GM12878 (cell line): ENCODE data around the gene UGT2A3. TPM values are rescaled to one million over a fixed set of nuclear protein-coding genes. Genes with fewer than 3 reads are reported as not detected.

Experiments
- BRCA1 ChIP-seq: IDR thresholded peaks from 2 replicates; pipeline ENCODE4 v1.6.1; 2011; ENCODE audit warnings: low read depth, low read length, improper control_type of control experiment
- CBX5 ChIP-seq: sonication (generic); IDR thresholded peaks from 2 replicates; pipeline ENCODE4 v1.6.1; 2016; ENCODE audit warnings: low read depth, moderate library complexity, mild to moderate bottlenecking, inconsistent platforms
- CHD4 ChIP-seq: fragments of 200-600 bp; sonication (generic); IDR thresholded peaks from 2 replicates; pipeline ENCODE4 v1.6.1; 2016; ENCODE audit warnings: mild to moderate bottlenecking
- GABPA ChIP-seq: IDR thresholded peaks from 2 replicates; pipeline ENCODE4 v1.6.1; 2014; ENCODE audit warnings: antibody characterized with exemption, low read depth, mild to moderate bottlenecking, inconsistent platforms
- KDM1A ChIP-seq: fragments of 200-600 bp; sonication (generic); IDR thresholded peaks from 2 replicates; pipeline ENCODE4 v1.6.1; 2016; ENCODE audit warnings: borderline replicate concordance
- RFX5 ChIP-seq: IDR thresholded peaks from 2 replicates; pipeline ENCODE4 v1.6.1; 2011; ENCODE audit warnings: low read depth, low read length, improper control_type of control experiment
- SMAD1 ChIP-seq: fragments of 450-650 bp; IDR thresholded peaks from 2 replicates; pipeline ENCODE4 v1.6.1; 2018; ENCODE audit warnings: mild to moderate bottlenecking, low read depth; ENCODE audit not compliant: partially characterized antibody
- TBL1XR1 ChIP-seq: IDR thresholded peaks from 2 replicates; pipeline ENCODE4 v1.6.1; 2012; ENCODE audit warnings: low read depth, low read length, improper control_type of control experiment
- polyA plus RNA-seq, 11 experiments: library from polyadenylated mRNA; depleted of rRNA in 4 of 11; unstranded in 6 of 11; stranded (reverse) in 5 of 11; fragments of >200 nt; fragmentation: Nextera tagmentation in 4 of 11; fragmentation: Illumina TruSeq in 1 of 11; extraction: Ambion mirVana in 4 of 11; extraction: Trizol in 1 of 11; gene quantifications; 1 replicate in 1 of 11; 2 replicates in 10 of 11; pipeline versions ENCODE4 v1.2.1 to v1.2.3, GENCODE V29; 2011 to 2016; ENCODE audit warnings: inconsistent platforms in 2 of 11, missing spikeins in 2 of 11, low read depth in 1 of 11
- total RNA-seq, 4 experiments: library from RNA; depleted of rRNA in 3 of 4; stranded (reverse); fragments of >200 nt in 3 of 4; fragmentation: Illumina TruSeq in 1 of 4; extraction: Trizol in 1 of 4; gene quantifications; 2 replicates each; pipeline versions ENCODE4 v1.2.1 to v1.2.3, GENCODE V29; 2013 to 2021
- TF ChIP-seq, protein P1 (sequence below): IDR thresholded peaks from 2 replicates; pipeline ENCODE4 v1.6.1; 2011; ENCODE audit warnings: mild to moderate bottlenecking, low read depth, low read length, moderate library complexity; ENCODE audit not compliant: insufficient replicate concordance
- TF ChIP-seq, protein P2 (sequence below): fragments of 450-650 bp; IDR thresholded peaks from 2 replicates; pipeline ENCODE4 v1.6.1; 2016; ENCODE audit warnings: mild to moderate bottlenecking
- TF ChIP-seq, protein P3 (sequence below): fragments of 150-350 bp; IDR thresholded peaks from 2 replicates; pipeline ENCODE4 v1.6.1; 2014; ENCODE audit warnings: mild to moderate bottlenecking, low read depth, low read length
- TF ChIP-seq, protein P4 (sequence below): fragments of 450-650 bp; IDR thresholded peaks from 2 replicates; pipeline ENCODE4 v1.6.1; 2017; ENCODE audit warnings: mild to moderate bottlenecking, moderate library complexity
- TF ChIP-seq, protein P5 (sequence below): fragments of 450-650 bp; IDR thresholded peaks from 2 replicates; pipeline ENCODE4 v1.6.1; 2016; ENCODE audit warnings: mild to moderate bottlenecking, moderate library complexity, borderline replicate concordance

UGT2A3 gene
- total and polyA plus RNA-seq, 10 of the 15 experiments (the other 5 are each of a cell fraction or from before 2014, with no cell fraction given) = 0.04 to 0.18 (median 0.09) TPM; not detected in 2

DNA sequence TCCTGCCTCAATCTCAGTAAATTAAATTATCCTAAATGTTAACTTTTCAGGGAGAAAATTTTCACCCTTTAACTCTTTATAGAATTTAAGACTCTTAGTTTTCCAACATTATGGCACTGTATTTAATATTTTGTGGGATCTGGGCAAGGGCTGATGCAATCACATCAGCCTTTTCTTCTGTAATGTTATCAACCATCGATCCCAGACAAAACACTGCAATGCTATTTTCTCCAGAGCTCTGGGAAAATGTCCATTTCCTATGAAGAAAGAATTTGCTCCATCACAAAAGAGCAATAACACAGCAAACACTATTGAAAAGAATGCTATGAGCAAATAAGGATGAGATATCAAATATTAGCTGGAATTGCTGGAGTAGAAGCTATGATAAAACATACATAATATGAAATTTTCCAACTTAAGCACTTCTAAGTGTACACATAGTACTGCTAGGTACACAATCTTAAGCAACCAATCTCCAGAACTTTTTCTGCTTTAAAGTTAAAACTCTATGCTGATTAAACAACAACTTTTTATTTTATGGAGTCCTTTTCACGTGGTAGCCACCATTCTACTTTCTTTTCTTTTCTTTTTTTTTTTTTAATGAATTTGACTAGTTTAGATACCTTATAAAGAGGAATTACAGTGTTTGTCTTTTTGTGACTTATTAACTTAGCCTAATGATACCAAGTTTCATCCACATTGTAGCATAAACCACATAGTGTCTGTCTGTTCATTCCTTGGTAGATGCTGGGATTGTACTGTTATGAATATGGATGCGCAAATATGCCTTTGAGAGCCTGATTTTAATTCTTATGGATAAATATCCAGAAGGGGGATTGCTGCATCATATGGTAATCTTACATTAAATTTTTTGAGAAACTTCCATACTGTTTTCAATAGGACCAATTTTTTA, 43.6 kb downstream of the UGT2A3 start (continued):
- TF ChIP-seq CBX5 = no peak
- TF ChIP-seq, protein P1, sequence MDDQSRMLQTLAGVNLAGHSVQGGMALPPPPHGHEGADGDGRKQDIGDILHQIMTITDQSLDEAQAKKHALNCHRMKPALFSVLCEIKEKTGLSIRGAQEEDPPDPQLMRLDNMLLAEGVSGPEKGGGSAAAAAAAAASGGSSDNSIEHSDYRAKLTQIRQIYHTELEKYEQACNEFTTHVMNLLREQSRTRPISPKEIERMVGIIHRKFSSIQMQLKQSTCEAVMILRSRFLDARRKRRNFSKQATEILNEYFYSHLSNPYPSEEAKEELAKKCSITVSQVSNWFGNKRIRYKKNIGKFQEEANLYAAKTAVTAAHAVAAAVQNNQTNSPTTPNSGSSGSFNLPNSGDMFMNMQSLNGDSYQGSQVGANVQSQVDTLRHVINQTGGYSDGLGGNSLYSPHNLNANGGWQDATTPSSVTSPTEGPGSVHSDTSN = no peak
- no peak for TF ChIP-seq SMAD1
- TF ChIP-seq, protein P2, sequence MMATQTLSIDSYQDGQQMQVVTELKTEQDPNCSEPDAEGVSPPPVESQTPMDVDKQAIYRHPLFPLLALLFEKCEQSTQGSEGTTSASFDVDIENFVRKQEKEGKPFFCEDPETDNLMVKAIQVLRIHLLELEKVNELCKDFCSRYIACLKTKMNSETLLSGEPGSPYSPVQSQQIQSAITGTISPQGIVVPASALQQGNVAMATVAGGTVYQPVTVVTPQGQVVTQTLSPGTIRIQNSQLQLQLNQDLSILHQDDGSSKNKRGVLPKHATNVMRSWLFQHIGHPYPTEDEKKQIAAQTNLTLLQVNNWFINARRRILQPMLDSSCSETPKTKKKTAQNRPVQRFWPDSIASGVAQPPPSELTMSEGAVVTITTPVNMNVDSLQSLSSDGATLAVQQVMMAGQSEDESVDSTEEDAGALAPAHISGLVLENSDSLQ = no peak
- TF ChIP-seq RFX5 = no peak
- no peak for TF ChIP-seq TBL1XR1
- TF ChIP-seq, protein P3, sequence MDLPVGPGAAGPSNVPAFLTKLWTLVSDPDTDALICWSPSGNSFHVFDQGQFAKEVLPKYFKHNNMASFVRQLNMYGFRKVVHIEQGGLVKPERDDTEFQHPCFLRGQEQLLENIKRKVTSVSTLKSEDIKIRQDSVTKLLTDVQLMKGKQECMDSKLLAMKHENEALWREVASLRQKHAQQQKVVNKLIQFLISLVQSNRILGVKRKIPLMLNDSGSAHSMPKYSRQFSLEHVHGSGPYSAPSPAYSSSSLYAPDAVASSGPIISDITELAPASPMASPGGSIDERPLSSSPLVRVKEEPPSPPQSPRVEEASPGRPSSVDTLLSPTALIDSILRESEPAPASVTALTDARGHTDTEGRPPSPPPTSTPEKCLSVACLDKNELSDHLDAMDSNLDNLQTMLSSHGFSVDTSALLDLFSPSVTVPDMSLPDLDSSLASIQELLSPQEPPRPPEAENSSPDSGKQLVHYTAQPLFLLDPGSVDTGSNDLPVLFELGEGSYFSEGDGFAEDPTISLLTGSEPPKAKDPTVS = no peak
- no peak for TF ChIP-seq GABPA
- TF ChIP-seq CHD4 = no peak
- TF ChIP-seq KDM1A = no peak
- TF ChIP-seq, protein P4, sequence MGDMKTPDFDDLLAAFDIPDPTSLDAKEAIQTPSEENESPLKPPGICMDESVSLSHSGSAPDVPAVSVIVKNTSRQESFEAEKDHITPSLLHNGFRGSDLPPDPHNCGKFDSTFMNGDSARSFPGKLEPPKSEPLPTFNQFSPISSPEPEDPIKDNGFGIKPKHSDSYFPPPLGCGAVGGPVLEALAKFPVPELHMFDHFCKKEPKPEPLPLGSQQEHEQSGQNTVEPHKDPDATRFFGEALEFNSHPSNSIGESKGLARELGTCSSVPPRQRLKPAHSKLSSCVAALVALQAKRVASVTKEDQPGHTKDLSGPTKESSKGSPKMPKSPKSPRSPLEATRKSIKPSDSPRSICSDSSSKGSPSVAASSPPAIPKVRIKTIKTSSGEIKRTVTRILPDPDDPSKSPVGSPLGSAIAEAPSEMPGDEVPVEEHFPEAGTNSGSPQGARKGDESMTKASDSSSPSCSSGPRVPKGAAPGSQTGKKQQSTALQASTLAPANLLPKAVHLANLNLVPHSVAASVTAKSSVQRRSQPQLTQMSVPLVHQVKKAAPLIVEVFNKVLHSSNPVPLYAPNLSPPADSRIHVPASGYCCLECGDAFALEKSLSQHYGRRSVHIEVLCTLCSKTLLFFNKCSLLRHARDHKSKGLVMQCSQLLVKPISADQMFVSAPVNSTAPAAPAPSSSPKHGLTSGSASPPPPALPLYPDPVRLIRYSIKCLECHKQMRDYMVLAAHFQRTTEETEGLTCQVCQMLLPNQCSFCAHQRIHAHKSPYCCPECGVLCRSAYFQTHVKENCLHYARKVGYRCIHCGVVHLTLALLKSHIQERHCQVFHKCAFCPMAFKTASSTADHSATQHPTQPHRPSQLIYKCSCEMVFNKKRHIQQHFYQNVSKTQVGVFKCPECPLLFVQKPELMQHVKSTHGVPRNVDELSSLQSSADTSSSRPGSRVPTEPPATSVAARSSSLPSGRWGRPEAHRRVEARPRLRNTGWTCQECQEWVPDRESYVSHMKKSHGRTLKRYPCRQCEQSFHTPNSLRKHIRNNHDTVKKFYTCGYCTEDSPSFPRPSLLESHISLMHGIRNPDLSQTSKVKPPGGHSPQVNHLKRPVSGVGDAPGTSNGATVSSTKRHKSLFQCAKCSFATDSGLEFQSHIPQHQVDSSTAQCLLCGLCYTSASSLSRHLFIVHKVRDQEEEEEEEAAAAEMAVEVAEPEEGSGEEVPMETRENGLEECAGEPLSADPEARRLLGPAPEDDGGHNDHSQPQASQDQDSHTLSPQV = no peak
- no peak for TF ChIP-seq BRCA1
- TF ChIP-seq, protein P5, sequence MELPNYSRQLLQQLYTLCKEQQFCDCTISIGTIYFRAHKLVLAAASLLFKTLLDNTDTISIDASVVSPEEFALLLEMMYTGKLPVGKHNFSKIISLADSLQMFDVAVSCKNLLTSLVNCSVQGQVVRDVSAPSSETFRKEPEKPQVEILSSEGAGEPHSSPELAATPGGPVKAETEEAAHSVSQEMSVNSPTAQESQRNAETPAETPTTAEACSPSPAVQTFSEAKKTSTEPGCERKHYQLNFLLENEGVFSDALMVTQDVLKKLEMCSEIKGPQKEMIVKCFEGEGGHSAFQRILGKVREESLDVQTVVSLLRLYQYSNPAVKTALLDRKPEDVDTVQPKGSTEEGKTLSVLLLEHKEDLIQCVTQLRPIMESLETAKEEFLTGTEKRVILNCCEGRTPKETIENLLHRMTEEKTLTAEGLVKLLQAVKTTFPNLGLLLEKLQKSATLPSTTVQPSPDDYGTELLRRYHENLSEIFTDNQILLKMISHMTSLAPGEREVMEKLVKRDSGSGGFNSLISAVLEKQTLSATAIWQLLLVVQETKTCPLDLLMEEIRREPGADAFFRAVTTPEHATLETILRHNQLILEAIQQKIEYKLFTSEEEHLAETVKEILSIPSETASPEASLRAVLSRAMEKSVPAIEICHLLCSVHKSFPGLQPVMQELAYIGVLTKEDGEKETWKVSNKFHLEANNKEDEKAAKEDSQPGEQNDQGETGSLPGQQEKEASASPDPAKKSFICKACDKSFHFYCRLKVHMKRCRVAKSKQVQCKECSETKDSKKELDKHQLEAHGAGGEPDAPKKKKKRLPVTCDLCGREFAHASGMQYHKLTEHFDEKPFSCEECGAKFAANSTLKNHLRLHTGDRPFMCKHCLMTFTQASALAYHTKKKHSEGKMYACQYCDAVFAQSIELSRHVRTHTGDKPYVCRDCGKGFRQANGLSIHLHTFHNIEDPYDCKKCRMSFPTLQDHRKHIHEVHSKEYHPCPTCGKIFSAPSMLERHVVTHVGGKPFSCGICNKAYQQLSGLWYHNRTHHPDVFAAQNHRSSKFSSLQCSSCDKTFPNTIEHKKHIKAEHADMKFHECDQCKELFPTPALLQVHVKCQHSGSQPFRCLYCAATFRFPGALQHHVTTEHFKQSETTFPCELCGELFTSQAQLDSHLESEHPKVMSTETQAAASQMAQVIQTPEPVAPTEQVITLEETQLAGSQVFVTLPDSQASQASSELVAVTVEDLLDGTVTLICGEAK = no peak
- TF ChIP-seq, all 136 proteins: peak for 0
